Measurements from ENCODE around the gene SRSF3.

Gene SRSF3

DNA sequence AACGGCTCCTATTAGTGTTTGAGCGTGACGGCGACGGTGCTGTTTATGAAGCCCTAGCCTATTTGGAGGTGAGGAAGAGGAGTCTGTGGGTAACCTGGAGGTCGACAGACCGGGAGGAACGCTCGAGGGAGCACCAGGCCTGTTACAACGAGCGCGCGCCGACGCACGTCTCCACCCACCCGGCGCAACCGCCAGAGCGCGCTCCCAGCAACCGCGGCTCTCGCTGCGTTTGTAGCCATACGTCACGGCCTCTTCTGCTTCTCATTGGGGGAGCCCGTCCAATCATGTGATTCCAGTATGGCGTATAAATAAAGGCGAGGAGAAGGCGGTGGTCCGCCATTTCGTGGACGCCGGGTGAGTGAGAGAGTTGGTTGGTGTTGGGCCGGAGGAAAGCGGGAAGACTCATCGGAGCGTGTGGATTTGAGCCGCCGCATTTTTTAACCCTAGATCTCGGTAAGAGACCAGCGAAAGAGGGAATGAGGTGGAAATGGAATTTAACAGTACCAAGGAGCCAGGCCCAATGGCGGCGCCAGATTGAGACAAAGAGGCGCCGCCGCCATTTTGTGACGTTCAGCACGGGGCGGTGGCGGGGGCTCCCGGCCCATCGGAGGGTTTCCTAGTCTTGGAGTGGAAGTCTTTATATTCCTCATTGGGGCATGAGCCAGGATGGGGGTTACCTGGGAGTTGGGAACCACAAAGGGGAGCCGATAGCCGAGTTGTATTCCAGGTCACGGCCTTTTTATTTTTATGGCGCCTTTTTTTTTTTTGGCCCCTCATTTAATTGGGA lies at the start of gene SRSF3 (continued):
- TF ChIP-seq, protein P1, sequence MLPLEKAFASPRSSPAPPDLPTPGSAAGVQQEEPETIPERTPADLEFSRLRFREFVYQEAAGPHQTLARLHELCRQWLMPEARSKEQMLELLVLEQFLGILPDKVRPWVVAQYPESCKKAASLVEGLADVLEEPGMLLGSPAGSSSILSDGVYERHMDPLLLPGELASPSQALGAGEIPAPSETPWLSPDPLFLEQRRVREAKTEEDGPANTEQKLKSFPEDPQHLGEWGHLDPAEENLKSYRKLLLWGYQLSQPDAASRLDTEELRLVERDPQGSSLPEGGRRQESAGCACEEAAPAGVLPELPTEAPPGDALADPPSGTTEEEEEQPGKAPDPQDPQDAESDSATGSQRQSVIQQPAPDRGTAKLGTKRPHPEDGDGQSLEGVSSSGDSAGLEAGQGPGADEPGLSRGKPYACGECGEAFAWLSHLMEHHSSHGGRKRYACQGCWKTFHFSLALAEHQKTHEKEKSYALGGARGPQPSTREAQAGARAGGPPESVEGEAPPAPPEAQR (tag by site-specific recombination; IDR thresholded peaks at IDR 0.05): peak; percentile 78; the same call in 1 of the 2 replicates
- TF ChIP-seq ZNF670 (tag by site-specific recombination; IDR thresholded peaks at IDR 0.05; ENCODE audit: low read depth): no peak
- TF ChIP-seq KLF9 (tag by site-specific recombination; IDR thresholded peaks at IDR 0.05; ENCODE audit: low read depth): peak; percentile 56; the same call in 1 of the 2 replicates
- no peak for TF ChIP-seq ZNF132 (tag by site-specific recombination; IDR thresholded peaks at IDR 0.05; ENCODE audit: borderline replicate concordance)
- no peak for TF ChIP-seq RBAK (tag by site-specific recombination; IDR thresholded peaks at IDR 0.05)
- TF ChIP-seq, protein P2, sequence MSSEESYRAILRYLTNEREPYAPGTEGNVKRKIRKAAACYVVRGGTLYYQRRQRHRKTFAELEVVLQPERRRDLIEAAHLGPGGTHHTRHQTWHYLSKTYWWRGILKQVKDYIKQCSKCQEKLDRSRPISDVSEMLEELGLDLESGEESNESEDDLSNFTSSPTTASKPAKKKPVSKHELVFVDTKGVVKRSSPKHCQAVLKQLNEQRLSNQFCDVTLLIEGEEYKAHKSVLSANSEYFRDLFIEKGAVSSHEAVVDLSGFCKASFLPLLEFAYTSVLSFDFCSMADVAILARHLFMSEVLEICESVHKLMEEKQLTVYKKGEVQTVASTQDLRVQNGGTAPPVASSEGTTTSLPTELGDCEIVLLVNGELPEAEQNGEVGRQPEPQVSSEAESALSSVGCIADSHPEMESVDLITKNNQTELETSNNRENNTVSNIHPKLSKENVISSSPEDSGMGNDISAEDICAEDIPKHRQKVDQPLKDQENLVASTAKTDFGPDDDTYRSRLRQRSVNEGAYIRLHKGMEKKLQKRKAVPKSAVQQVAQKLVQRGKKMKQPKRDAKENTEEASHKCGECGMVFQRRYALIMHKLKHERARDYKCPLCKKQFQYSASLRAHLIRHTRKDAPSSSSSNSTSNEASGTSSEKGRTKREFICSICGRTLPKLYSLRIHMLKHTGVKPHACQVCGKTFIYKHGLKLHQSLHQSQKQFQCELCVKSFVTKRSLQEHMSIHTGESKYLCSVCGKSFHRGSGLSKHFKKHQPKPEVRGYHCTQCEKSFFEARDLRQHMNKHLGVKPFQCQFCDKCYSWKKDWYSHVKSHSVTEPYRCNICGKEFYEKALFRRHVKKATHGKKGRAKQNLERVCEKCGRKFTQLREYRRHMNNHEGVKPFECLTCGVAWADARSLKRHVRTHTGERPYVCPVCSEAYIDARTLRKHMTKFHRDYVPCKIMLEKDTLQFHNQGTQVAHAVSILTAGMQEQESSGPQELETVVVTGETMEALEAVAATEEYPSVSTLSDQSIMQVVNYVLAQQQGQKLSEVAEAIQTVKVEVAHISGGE (tag by site-specific recombination; conservative IDR thresholded peaks at IDR 0.05; ENCODE audit: low read depth): peak; percentile 84
- TF ChIP-seq ZNF133 (tag by site-specific recombination; IDR thresholded peaks at IDR 0.05): no peak
- TF ChIP-seq ZBTB8A (tag by site-specific recombination; IDR thresholded peaks at IDR 0.05): peak; percentile 52; the same call in 1 of the 2 replicates
- no peak for TF ChIP-seq HOXD13 (CRISPR knock-in tag; IDR thresholded peaks at IDR 0.05; ENCODE audit: borderline replicate concordance)
- peak; percentile 33; the same call in 1 of the 2 replicates for TF ChIP-seq ZNF24 (tag by site-specific recombination; IDR thresholded peaks at IDR 0.05)
- peak; percentile 85 for TF ChIP-seq ZBTB21 (tag by site-specific recombination; IDR thresholded peaks at IDR 0.05)
- no peak for TF ChIP-seq ZNF555 (tag by site-specific recombination; conservative IDR thresholded peaks at IDR 0.05)
- TF ChIP-seq, protein P3, sequence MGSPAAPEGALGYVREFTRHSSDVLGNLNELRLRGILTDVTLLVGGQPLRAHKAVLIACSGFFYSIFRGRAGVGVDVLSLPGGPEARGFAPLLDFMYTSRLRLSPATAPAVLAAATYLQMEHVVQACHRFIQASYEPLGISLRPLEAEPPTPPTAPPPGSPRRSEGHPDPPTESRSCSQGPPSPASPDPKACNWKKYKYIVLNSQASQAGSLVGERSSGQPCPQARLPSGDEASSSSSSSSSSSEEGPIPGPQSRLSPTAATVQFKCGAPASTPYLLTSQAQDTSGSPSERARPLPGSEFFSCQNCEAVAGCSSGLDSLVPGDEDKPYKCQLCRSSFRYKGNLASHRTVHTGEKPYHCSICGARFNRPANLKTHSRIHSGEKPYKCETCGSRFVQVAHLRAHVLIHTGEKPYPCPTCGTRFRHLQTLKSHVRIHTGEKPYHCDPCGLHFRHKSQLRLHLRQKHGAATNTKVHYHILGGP (tag by site-specific recombination; IDR thresholded peaks at IDR 0.05): no peak
- TF ChIP-seq ZFP37 (tag by site-specific recombination; IDR thresholded peaks at IDR 0.05): peak; percentile 94
- peak; percentile 80 for TF ChIP-seq SP2 (tag by site-specific recombination; IDR thresholded peaks at IDR 0.05)
- TF ChIP-seq ZNF701 (tag by site-specific recombination; IDR thresholded peaks at IDR 0.05): no peak
- no peak for TF ChIP-seq ZSCAN16 (tag by site-specific recombination; IDR thresholded peaks at IDR 0.05)
- no peak for TF ChIP-seq OSR2 (tag by site-specific recombination; IDR thresholded peaks at IDR 0.05)
- TF ChIP-seq, protein P4, sequence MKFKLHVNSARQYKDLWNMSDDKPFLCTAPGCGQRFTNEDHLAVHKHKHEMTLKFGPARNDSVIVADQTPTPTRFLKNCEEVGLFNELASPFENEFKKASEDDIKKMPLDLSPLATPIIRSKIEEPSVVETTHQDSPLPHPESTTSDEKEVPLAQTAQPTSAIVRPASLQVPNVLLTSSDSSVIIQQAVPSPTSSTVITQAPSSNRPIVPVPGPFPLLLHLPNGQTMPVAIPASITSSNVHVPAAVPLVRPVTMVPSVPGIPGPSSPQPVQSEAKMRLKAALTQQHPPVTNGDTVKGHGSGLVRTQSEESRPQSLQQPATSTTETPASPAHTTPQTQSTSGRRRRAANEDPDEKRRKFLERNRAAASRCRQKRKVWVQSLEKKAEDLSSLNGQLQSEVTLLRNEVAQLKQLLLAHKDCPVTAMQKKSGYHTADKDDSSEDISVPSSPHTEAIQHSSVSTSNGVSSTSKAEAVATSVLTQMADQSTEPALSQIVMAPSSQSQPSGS (tag by site-specific recombination; IDR thresholded peaks at IDR 0.05; ENCODE audit: low read depth): peak; percentile 82
- peak; percentile 42; the same call in 1 of the 2 replicates for TF ChIP-seq OVOL3 (tag by site-specific recombination; IDR thresholded peaks at IDR 0.05)
- peak; percentile 86 for TF ChIP-seq ZFHX2 (tag by site-specific recombination; conservative IDR thresholded peaks at IDR 0.05)
- TF ChIP-seq ZNF548 (tag by site-specific recombination; IDR thresholded peaks at IDR 0.05): no peak
- peak; percentile 91 for TF ChIP-seq SP7 (tag by site-specific recombination; IDR thresholded peaks at IDR 0.05)
- TF ChIP-seq MZF1 (tag by site-specific recombination; IDR thresholded peaks at IDR 0.05; ENCODE audit: borderline replicate concordance): no peak; the same call in 1 of the 2 replicates
- TF ChIP-seq GLI4 (tag by site-specific recombination; IDR thresholded peaks at IDR 0.05): no peak
- no peak for TF ChIP-seq ZNF211 (tag by site-specific recombination; IDR thresholded peaks at IDR 0.05; ENCODE audit: low read depth)
- no peak; the same call in 1 of the 2 replicates for TF ChIP-seq TRIM28 (IDR thresholded peaks at IDR 0.05; ENCODE audit: borderline replicate concordance, low read length)
- no peak for TF ChIP-seq ZNF302 (tag by site-specific recombination; IDR thresholded peaks at IDR 0.05; ENCODE audit: low read depth)
- TF ChIP-seq IKZF3 (tag by site-specific recombination; IDR thresholded peaks at IDR 0.05): peak; percentile 34; the same call in 1 of the 2 replicates
- TF ChIP-seq, protein P5, sequence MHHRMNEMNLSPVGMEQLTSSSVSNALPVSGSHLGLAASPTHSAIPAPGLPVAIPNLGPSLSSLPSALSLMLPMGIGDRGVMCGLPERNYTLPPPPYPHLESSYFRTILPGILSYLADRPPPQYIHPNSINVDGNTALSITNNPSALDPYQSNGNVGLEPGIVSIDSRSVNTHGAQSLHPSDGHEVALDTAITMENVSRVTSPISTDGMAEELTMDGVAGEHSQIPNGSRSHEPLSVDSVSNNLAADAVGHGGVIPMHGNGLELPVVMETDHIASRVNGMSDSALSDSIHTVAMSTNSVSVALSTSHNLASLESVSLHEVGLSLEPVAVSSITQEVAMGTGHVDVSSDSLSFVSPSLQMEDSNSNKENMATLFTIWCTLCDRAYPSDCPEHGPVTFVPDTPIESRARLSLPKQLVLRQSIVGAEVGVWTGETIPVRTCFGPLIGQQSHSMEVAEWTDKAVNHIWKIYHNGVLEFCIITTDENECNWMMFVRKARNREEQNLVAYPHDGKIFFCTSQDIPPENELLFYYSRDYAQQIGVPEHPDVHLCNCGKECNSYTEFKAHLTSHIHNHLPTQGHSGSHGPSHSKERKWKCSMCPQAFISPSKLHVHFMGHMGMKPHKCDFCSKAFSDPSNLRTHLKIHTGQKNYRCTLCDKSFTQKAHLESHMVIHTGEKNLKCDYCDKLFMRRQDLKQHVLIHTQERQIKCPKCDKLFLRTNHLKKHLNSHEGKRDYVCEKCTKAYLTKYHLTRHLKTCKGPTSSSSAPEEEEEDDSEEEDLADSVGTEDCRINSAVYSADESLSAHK (tag by site-specific recombination; IDR thresholded peaks at IDR 0.05): no peak; the same call in 1 of the 2 replicates
- TF ChIP-seq ZNF114 (tag by site-specific recombination; IDR thresholded peaks at IDR 0.05): no peak
